Activated CD8-positive, alpha-beta T cell treated with anti-CD3 and anti-CD28 coated beads, Interleukin-2, amount 10 ng/mL, durations not matched to agents 7 days and 5 days (primary cell): ENCODE measurements around the gene IFI16. TPM values are rescaled to one million over a fixed set of nuclear protein-coding genes. Genes with fewer than 3 reads are reported as not detected.
"Not testable (repeated sequence)": the region's sequence is repeated elsewhere in the genome, so short reads cannot be mapped to it uniquely, and the experiment has no call there.

Experiments
- ATAC-seq: fragments of 150-1000 bp; cut with Tn5 transposase; one replicate; pipeline ENCODE4 v1.10.0; 2021; ENCODE audit warnings: moderate library complexity
- CTCF ChIA-PET: fragments of 350-600 bp; sonication (Branson Sonifier 250); formaldehyde crosslinking; loops from one replicate; lab custom pipeline; 2021; ENCODE audit warnings: antibody characterized with exemption; lab: Charles Lee
- POLR2A ChIA-PET: fragments of 350-600 bp; sonication (Branson Sonifier 250); formaldehyde crosslinking; loops from one replicate; lab custom pipeline; 2021; ENCODE audit warnings: antibody characterized with exemption; lab: Charles Lee
- DNase-seq: peaks from one replicate; pipeline ENCODE4 v3.0.0-alpha.2; 2020
- H3K27ac Mint-ChIP-seq: one replicate; pipeline ENCODE4 v1.8.0; 2021; ENCODE audit warnings: mild to moderate bottlenecking, mixed read lengths
- H3K27me3 Mint-ChIP-seq: one replicate; pipeline ENCODE4 v1.8.0; 2021; ENCODE audit warnings: low read depth, mixed read lengths
- H3K36me3 Mint-ChIP-seq: one replicate; pipeline ENCODE4 v1.8.0; 2021; ENCODE audit warnings: low read depth, mixed read lengths
- H3K4me1 Mint-ChIP-seq: one replicate; pipeline ENCODE4 v1.8.0; 2021; ENCODE audit warnings: low read depth, mixed read lengths
- H3K4me3 Mint-ChIP-seq: one replicate; pipeline ENCODE4 v1.8.0; 2021; ENCODE audit warnings: mild to moderate bottlenecking, mixed read lengths
- H3K9me3 Mint-ChIP-seq: one replicate; pipeline ENCODE4 v1.8.0; 2022; ENCODE audit warnings: mixed read lengths; ENCODE audit not compliant: insufficient read depth
- total RNA-seq, 2 experiments: library from RNA; stranded (reverse); gene quantifications; one replicate each; pipeline ENCODE4 v1.2.3, GENCODE V29; 2021

The IFI16 gene
- total RNA-seq, 2 experiments from 2014 or later = 308 to 314 TPM

DNA sequence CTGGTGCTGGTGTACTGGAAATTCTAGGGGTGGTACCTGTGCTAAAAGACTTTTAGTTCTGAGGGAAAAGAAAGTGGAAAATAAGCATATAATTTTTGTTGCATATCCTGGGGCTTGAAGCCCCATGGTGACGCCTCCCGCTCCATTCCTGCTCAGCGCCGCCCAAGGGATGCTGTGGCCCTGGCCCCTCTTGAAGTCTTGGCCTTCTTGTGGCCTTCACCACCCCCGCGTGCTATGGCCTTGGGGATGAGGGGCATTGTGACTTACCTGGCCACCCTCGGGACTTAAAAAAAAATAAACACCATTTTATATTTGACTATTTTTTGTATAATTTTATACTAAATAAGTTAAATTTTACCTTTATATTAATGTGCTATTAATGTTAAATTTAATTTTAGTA lies 15.3 kb downstream of the IFI16 start:
- Mint-ChIP-seq H3K9me3 (no peaks in the 10 kb centered on the region), H3K27ac (no peak overlapping the region)
- POLR2A ChIA-PET = interaction anchor here (1.0 kb wide), 1 partner anchor 12 kb away, joined by 5 read pairs; no protein-coding TSS in a partner anchor

DNA sequence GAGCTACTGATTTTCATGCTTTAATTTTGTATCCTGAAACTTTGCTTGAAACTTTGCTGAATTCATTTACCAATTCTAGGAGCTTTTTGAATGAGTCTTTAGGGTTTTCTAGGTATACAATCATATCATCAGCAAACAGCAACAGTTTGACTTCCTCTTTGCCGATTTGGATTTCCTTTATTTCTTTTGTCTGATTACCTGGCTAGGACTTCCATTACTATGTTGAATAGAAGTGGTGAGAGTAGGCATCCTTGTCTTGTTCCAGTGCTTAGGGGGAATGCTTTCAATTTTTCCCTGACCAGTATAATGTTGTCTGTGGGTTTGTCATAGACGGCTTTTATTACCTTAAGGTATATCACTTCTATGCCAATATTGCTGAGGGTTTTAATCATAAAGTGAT lies 17.1 kb downstream of the IFI16 start:
- POLR2A ChIA-PET = interaction anchor here (0.8 to 1.3 kb wide), 4 partner anchors 14 to 18 kb away, joined by 3 to 8 read pairs (median 4); no protein-coding TSS in a partner anchor

More for the DNA sequence above, 15.3 kb downstream of the IFI16 start:
- Mint-ChIP-seq H3K27me3 (no peaks in the 10 kb centered on the region), H3K36me3 (peaks cover 85% of the 10 kb centered on the region), H3K4me3 (no peak overlapping the region), H3K4me1 (peaks cover 75% of the 10 kb centered on the region)
- CTCF ChIA-PET = no interaction called here
- DNase-seq (no peak), ATAC-seq (no peak)

DNA sequence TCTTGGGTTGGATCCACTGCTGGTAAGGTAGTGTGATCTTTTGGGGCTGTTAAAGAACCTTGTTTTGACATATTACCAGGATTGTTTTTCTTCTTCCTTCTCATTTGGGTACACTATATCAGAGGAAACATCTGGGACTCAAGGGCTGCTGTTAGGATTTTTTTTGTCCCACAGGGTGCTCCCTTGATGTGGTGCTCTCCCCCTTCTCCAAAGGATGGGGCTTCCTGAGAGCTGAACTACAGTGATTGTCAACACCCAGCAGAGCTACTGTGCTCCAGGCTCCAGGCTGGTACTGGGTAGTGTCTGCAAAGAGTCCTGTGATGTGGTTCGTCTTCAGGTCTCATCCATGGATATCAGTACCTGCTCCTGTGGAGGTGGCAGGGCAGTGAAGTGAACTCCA lies 20.6 kb downstream of the IFI16 start:
- no peaks in the 10 kb centered on the region for H3K27me3 Mint-ChIP-seq
- peak overlapping the region; percentile 54 for H3K27ac Mint-ChIP-seq
- CTCF ChIA-PET = interaction anchor here (1.6 kb wide), 1 partner anchor 41 kb away, joined by 10 read pairs; no protein-coding TSS in a partner anchor

More for the DNA sequence above, 17.1 kb downstream of the IFI16 start:
- DNase-seq, CTCF ChIA-PET, H3K9me3 Mint-ChIP-seq, ATAC-seq, H3K27me3 Mint-ChIP-seq: not testable (repeated sequence)
- H3K4me1 Mint-ChIP-seq = peaks cover 77% of the 10 kb centered on the region
- peaks cover 84% of the 10 kb centered on the region for H3K36me3 Mint-ChIP-seq
- peak overlapping the region; percentile 10 for H3K27ac Mint-ChIP-seq
- peak overlapping the region; percentile 6 for H3K4me3 Mint-ChIP-seq

DNA sequence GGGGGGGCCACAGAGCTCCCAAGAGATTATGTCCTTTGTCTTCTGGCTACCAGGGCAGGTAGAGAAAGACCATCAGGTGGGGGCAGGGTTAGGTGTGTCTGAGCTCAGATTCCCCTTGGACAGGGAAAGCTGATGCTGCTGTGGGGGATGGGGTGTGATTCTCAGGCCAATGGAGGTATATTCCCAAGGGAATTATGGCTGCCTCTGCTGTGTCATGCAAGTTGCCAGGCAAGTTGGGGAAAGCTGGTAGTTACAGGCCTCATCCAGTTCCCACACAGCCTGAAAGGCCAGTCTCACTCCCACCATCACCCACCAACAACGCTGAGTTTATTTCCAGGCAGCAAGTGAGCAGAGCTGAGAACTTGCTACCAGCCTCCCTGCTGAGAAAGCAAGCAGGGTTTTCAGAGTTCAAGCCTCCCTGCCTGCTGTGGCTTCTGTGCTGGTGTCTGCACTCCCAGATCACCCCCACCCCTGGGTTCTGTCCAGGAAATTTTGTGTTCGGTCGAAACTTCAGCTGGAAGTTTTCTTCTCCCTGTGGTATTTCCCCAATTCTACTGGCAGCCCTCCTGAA lies 21.3 kb downstream of the IFI16 start:
- ChIA-PET POLR2A (interaction anchor here (1.1 to 1.3 kb wide), 3 partner anchors 11 to 20 kb away, joined by 3 to 4 read pairs (median 3); no protein-coding TSS in a partner anchor), CTCF (no interaction called here)
- H3K27ac Mint-ChIP-seq = no peak overlapping the region
- H3K9me3 Mint-ChIP-seq = no peaks in the 10 kb centered on the region
- H3K4me3 Mint-ChIP-seq = no peak overlapping the region
- H3K27me3 Mint-ChIP-seq = no peaks in the 10 kb centered on the region
- H3K36me3 Mint-ChIP-seq = peaks cover 86% of the 10 kb centered on the region
- peaks cover 72% of the 10 kb centered on the region for H3K4me1 Mint-ChIP-seq
- ATAC-seq (no peak), DNase-seq (no peak)

More for the DNA sequence above, 20.6 kb downstream of the IFI16 start:
- POLR2A ChIA-PET = interaction anchor here (1.1 to 1.4 kb wide), 3 partner anchors 9 to 19 kb away, joined by 3 to 4 read pairs (median 4); no protein-coding TSS in a partner anchor
- no peak overlapping the region for H3K4me3 Mint-ChIP-seq
- H3K9me3 Mint-ChIP-seq = no peaks in the 10 kb centered on the region
- DNase-seq = no peak
- peaks cover 85% of the 10 kb centered on the region for H3K36me3 Mint-ChIP-seq
- peaks cover 72% of the 10 kb centered on the region for H3K4me1 Mint-ChIP-seq
- no peak for ATAC-seq

DNA sequence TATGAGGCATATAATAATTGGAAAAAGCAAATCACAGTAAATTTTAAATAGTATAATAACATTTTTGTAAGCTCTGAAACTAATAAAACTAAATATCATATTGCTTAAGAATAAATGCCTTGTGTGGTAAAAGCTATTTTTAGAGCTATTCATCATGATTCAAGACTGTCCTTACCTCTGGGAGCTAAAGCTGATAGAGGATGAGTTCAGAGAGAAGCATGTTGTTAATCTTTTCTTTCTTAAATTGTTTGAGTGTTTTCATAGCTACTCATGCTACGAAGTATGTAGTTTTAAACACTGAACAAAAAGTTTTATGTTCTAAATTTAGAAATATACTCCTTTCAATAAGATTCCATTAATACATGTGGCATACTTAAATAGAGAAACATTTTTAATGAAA lies 30.5 kb downstream of the IFI16 start:
- ChIA-PET CTCF (interaction anchor here (1.6 kb wide), 1 partner anchor 32 kb away, joined by 7 read pairs; no protein-coding TSS in a partner anchor), POLR2A (interaction anchor here (1.6 to 1.7 kb wide), 2 partner anchors 11 to 32 kb away, joined by 4 read pairs; no protein-coding TSS in a partner anchor)
- DNase-seq = no peak
- no peaks in the 10 kb centered on the region for H3K9me3 Mint-ChIP-seq
- peaks cover 84% of the 10 kb centered on the region for H3K36me3 Mint-ChIP-seq
- ATAC-seq = no peak
- peaks cover 28% of the 10 kb centered on the region for H3K4me1 Mint-ChIP-seq
- H3K27me3 Mint-ChIP-seq = no peaks in the 10 kb centered on the region
- no peak overlapping the region for H3K4me3 Mint-ChIP-seq
- no peak overlapping the region for H3K27ac Mint-ChIP-seq

DNA sequence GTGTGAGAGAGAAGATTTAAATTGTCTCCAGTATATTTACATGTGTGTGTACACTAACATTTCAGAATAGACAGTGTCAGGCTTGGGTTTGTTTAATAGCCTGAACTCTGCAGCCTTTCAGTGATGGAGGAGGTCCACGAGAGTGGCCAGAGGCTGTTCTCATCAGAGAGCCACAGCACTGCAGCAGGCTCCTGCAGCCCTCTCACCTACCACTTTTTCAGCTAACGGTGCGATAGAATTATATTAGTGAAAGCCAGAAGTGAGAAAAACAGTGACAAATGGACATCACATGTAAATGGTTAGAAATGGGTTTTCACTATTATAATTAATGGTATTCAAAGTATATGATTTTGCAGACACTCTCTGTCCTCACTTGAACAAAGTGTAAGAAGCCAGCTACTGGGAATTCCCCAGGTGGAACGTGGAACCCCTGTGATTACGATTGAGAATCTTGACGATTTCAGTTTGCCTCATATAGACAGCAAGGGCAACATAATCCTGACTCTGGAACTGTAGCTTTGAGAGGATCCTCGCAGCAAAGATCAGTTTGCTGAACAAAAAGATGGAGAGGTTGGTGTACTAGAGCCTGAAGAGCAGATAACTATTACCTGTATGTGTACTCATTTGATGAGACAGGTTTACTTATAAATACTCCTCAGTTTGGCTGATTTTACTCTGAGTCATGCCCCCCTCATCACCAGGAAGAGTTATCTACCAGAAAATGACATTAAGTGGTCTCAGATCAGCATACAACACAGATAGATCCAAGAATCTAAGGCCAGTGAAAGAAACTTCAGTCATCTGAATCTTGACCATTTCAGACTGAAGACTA lies 31.4 kb downstream of the IFI16 start:
- Mint-ChIP-seq H3K4me3 (no peak overlapping the region), H3K9me3 (no peaks in the 10 kb centered on the region), H3K36me3 (peaks cover 79% of the 10 kb centered on the region), H3K4me1 (peaks cover 27% of the 10 kb centered on the region), H3K27me3 (no peaks in the 10 kb centered on the region), H3K27ac (no peak overlapping the region)
- DNase-seq = no peak
- ATAC-seq = no peak
- POLR2A ChIA-PET = interaction anchor here (0.6 to 1.7 kb wide), 4 partner anchors 10 to 33 kb away, joined by 3 to 4 read pairs (median 4); no protein-coding TSS in a partner anchor
- CTCF ChIA-PET = interaction anchor here (0.8 to 1.6 kb wide), 3 partner anchors 30 to 35 kb away, joined by 3 to 7 read pairs (median 5); partner anchors contain the start of gene AIM2

DNA sequence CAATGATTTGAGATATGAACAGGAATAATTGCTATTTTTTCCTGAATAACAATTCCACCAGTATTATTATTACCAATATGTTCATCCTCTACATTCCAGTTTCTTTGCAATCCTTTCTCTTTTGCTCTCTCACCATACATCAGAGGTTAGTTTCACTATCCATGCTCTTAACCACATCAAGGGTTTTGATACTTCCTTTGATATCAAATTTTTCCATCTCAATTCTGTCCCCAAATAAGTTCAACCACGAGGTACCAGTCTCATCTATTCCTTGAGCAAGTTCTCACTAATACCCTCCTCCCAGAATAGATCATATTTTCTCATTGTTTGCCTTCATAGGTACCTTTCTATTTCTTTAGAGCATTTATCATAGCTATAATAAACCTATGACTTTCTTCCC lies 36.8 kb downstream of the IFI16 start:
- H3K4me1 Mint-ChIP-seq = peaks cover 30% of the 10 kb centered on the region
- POLR2A ChIA-PET = not testable (repeated sequence)

DNA sequence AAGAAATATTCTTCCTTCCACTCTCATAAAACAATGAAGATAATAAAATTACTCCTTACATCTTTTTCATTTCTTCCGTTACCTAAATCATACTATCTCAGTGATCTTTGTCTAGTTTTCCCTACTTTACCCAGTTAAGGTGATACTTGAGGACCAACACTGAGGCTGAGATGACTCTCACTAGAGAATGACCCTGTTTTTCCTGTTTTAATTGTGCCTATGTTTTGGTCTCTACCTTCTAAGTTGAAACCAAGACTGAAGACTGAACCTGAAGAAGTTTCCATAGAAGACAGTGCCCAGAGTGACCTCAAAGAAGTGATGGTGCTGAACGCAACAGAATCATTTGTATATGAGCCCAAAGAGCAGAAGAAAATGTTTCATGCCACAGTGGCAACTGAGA lies 41.7 kb downstream of the IFI16 start:
- ChIA-PET CTCF (interaction anchor here (3.0 kb wide), 1 partner anchor 21 kb away, joined by 19 read pairs; no protein-coding TSS in a partner anchor), POLR2A (no interaction called here)
- Mint-ChIP-seq H3K27me3 (no peaks in the 10 kb centered on the region), H3K27ac (no peak overlapping the region), H3K9me3 (no peaks in the 10 kb centered on the region), H3K4me3 (no peak overlapping the region), H3K36me3 (peaks cover 81% of the 10 kb centered on the region), H3K4me1 (peaks cover 43% of the 10 kb centered on the region)
- ATAC-seq (no peak), DNase-seq (no peak)

More for the DNA sequence above, 36.8 kb downstream of the IFI16 start:
- Mint-ChIP-seq H3K36me3 (peaks cover 69% of the 10 kb centered on the region), H3K27ac (peak overlapping the region; percentile 35)
- ATAC-seq = peak; percentile 68
- DNase-seq, H3K4me3 Mint-ChIP-seq, H3K9me3 Mint-ChIP-seq, CTCF ChIA-PET, H3K27me3 Mint-ChIP-seq: not testable (repeated sequence)

DNA sequence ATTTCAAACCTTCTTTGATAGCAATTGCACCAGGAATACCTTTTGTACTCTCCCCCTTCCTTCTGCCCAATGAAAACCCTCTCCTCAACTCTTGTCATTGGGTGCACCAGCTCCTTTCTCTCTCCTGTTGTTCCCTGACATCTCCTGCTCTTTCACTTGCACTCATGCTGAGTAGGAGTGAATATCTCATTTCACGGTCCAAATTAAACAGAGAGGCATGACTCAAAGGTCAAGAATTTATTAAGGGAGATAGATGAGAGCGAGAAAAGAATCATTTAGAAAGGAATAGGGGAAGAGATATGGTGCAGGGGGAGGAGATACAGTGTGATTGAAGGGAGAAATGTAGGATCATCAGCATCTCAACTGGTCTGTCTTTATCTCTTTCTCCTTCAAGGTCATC lies 44.7 kb downstream of the IFI16 start:
- Mint-ChIP-seq H3K9me3 (no peaks in the 10 kb centered on the region), H3K4me3 (no peak overlapping the region), H3K4me1 (peaks cover 40% of the 10 kb centered on the region), H3K36me3 (peaks cover 77% of the 10 kb centered on the region), H3K27ac (peak overlapping the region; percentile 43), H3K27me3 (no peaks in the 10 kb centered on the region)
- ATAC-seq (no peak), DNase-seq (no peak)
- ChIA-PET CTCF (interaction anchor here (3.0 kb wide), 1 partner anchor 18 kb away, joined by 19 read pairs; no protein-coding TSS in a partner anchor), POLR2A (no interaction called here)

DNA sequence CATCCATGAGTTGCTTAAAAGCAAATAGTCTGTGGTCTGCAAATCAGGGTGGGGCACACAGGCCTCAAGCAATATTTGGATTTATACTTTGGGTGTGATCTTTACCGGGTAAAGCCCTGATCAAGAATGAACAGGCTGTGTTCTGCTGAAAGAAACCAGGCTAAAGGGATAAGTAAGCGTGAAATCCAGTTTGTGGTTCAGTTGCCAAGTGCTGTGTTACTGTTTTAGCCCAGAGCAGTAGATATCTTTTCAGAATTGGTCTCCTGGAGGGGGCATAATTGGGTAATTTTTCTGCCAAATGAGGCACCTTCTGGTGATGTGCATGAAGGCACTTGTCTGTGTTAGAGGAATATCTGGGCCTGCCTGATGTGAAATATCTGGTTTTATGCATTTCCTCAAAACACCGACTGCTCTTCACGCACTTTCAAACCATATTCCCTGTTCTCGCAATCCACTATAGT lies 45.5 kb downstream of the IFI16 start:
- Mint-ChIP-seq H3K9me3 (no peaks in the 10 kb centered on the region), H3K36me3 (peaks cover 73% of the 10 kb centered on the region), H3K27ac (peak overlapping the region; percentile 60), H3K4me1 (peaks cover 40% of the 10 kb centered on the region), H3K27me3 (no peaks in the 10 kb centered on the region), H3K4me3 (no peak overlapping the region)
- ChIA-PET CTCF (interaction anchor here (0.7 to 1.3 kb wide), 4 partner anchors 14 to 33 kb away, joined by 3 to 8 read pairs (median 4); no protein-coding TSS in a partner anchor), POLR2A (no interaction called here)
- no peak for ATAC-seq
- no peak for DNase-seq

DNA sequence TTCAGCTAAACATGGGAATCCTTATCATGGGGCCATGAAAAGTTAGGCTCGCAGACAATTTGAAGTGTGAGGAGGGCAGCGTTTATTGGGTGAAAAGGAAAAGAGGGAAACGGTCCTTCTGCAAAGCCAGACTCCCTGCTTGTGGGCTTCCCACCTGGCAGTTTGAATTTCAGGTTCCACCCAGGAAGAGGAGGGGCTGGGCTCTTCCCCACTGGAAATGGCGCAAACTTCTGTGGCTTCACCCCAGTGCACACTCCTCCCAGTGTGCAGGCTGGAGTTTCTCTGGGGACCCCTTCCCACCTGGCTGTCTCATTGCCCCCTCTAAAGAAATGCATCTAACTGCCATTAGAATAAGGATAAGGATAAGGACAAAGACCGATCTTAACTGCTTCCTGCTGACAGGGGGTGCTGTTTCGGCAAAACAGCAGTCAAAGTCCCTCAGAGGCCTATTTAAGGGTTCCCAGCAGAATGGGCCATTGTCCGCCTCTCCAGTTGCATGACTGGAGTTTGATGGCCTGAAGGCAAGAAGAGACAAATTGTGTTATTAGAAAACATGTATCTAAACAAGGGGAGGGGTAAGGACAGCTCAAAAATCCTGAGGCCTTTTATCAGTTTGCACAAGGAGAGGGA lies 46.5 kb downstream of the IFI16 start:
- no peaks in the 10 kb centered on the region for H3K9me3 Mint-ChIP-seq
- ATAC-seq (no peak), DNase-seq (no peak)
- no peak overlapping the region for H3K4me3 Mint-ChIP-seq
- POLR2A ChIA-PET = interaction anchor here (0.6 kb wide), 1 partner anchor 1112 kb away, joined by 3 read pairs; no protein-coding TSS in a partner anchor
- CTCF ChIA-PET = interaction anchor here (0.7 to 1.3 kb wide), 4 partner anchors 13 to 32 kb away, joined by 3 to 8 read pairs (median 4); no protein-coding TSS in a partner anchor
- peaks cover 38% of the 10 kb centered on the region for H3K4me1 Mint-ChIP-seq
- H3K36me3 Mint-ChIP-seq = peaks cover 63% of the 10 kb centered on the region
- peak overlapping the region; percentile 3 for H3K27ac Mint-ChIP-seq
- no peaks in the 10 kb centered on the region for H3K27me3 Mint-ChIP-seq
